Spleen (tissue), 11 donors: ENCODE data around the gene TRMT44. TPM values are rescaled to one million over a fixed set of nuclear protein-coding genes. Genes with fewer than 3 reads are reported as not detected.
A peak's percentile ranks its signal among the peaks of the same experiment; 100 is the strongest.

Experiments
- DNase-seq: peaks from one replicate; pipeline ENCODE4 v3.0.0-alpha.2; 2020
- H3K27ac ChIP-seq, 8 donors: fragments of 200-600 bp; sonication (generic) in 7 of 8; 1 replicate in 4 of 8; 2 replicates in 4 of 8; pipeline versions ENCODE4 v1.5.0 to v1.8.0; 2016 to 2021; ENCODE audit warnings: inconsistent platforms in 4 of 8, mild to moderate bottlenecking in 4 of 8, moderate library complexity in 1 of 8
- H3K27me3 ChIP-seq, 7 donors: fragments of 200-600 bp; sonication (generic) in 6 of 7; replicated peaks in 1 of 7; 1 replicate in 4 of 7; 2 replicates in 3 of 7; pipeline versions ENCODE4 v1.5.0 to v1.8.0; 2016 to 2021; ENCODE audit warnings: inconsistent platforms in 3 of 7, mild to moderate bottlenecking in 1 of 7
- H3K36me3 ChIP-seq, 6 donors: fragments of 200-600 bp; sonication (generic) in 5 of 6; 1 replicate in 4 of 6; 2 replicates in 2 of 6; pipeline versions ENCODE4 v1.5.0 to v1.8.0; 2016 to 2021; ENCODE audit warnings: inconsistent platforms in 2 of 6
- H3K4me1 ChIP-seq, 6 donors: fragments of 200-600 bp; sonication (generic) in 5 of 6; 1 replicate in 3 of 6; 2 replicates in 3 of 6; pipeline versions ENCODE4 v1.5.0 to v1.8.0; 2016 to 2021; ENCODE audit warnings: inconsistent platforms in 3 of 6
- H3K4me3 ChIP-seq, 8 donors: fragments of 200-600 bp; sonication (generic) in 7 of 8; 1 replicate in 4 of 8; 2 replicates in 4 of 8; pipeline versions ENCODE4 v1.5.0 to v1.8.0; 2016 to 2021; ENCODE audit warnings: inconsistent platforms in 4 of 8, mild to moderate bottlenecking in 4 of 8, moderate library complexity in 2 of 8
- H3K9me3 ChIP-seq, 8 donors: fragments of 200-600 bp; sonication (generic) in 7 of 8; 1 replicate in 4 of 8; 2 replicates in 4 of 8; pipeline versions ENCODE4 v1.5.0 to v1.8.0; 2016 to 2021; ENCODE audit warnings: inconsistent platforms in 4 of 8
- POLR2A ChIP-seq, 3 donors: fragments of 450-650 bp; IDR thresholded peaks; one replicate each; pipeline ENCODE4 v1.5.1; 2017; ENCODE audit warnings: antibody characterized with exemption in 3 of 3, mild to moderate bottlenecking in 1 of 3
- POLR2AphosphoS5 ChIP-seq, 3 donors: sonication (generic); formaldehyde crosslinking; IDR thresholded peaks; one replicate each; pipeline ENCODE4 v1.5.1; 2017; ENCODE audit warnings: antibody characterized with exemption in 3 of 3
- WGBS, 5 donors: extraction: QIAGEN DNeasy Blood & Tissue Kit in 3 of 5; methylation state at CpG; one replicate each; pipeline versions ENCODE4 v1.1.5 to v1.1.7; 2013 to 2018; 5-methylcytosine and 5-hydroxymethylcytosine counted together
- intact Hi-C: fragments of 100-400 bp; cut with DNase I; formaldehyde crosslinking; loops from one replicate; pipeline ENCODE4 v1.15.0; 2023; ENCODE audit warnings: low total_unique reads
- polyA plus RNA-seq, 3 donors: library from polyadenylated mRNA; stranded (reverse); fragments of 200-250 nt; gene quantifications; one replicate each; pipeline ENCODE4 v1.2.1, GENCODE V29; 2013
- total RNA-seq, 7 donors: library from RNA; depleted of rRNA in 3 of 7; stranded (reverse); fragments of >200 nt in 3 of 7; fragmentation: NEBNext Ultra II Directional in 4 of 7; extraction: Animal tissue kit (Norgen Biotek cat#: 25700) in 4 of 7; gene quantifications; one replicate each; pipeline versions ENCODE4 v1.1.0 to v1.2.1, GENCODE V29; 2016 to 2021
- TF ChIP-seq, protein P1 (sequence below), 11 experiments: fragments of 200-600 bp in 7 of 11; fragments of 450-650 bp in 4 of 11; sonication (generic) in 4 of 11; IDR thresholded peaks in 8 of 11; conservative IDR thresholded peaks in 3 of 11; 1 replicate in 7 of 11; 2 replicates in 4 of 11; pipeline versions ENCODE4 v1.4.0 to v1.8.0; 2016 to 2021; ENCODE audit warnings: antibody characterized with exemption in 11 of 11, inconsistent platforms in 4 of 11, mild to moderate bottlenecking in 1 of 11
- donor health status: healthy with polysubstance abuse.
- donor health status: DM: no; HTN: no; CAD: no; lungs with moderate emphysema.
- donor health status: DM: no; HTN: no; CAD: no.
- donor health status: Bipolar disorder and iron deficiency.
- donor health status: healthy.
- donor health status: DM: no; HTN: no; CAD: no.
- donor health status: DM: yes; HTN: yes; CAD: no.

The TRMT44 gene
- total and polyA plus RNA-seq, 10 donors: 5.7 to 28.3 (median 21.6) TPM

DNA sequence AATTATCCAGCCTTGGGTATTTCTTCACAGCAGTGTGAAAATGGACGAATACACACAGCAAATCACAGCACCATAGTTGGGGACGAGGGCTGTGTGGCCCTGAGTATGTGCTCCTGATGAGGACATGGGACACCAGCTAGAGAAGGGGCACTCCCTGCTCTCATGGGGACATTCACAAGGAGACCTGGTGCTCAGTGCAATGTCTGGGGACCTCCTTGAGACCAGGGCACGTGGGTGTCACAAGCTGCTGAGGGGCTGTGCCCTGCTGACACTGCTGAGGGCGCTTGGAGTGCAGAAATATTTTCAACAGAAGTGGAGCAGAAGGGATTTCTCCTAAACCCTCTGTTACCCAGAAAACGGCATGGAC is 65.4 kb downstream of the TRMT44 start:
- intact Hi-C loops: no loop called here
- peaks cover 0 to 5% (median 0%) of the 10 kb centered on the region in 6 donors for H3K4me1 ChIP-seq
- H3K9me3 ChIP-seq: peaks cover 0 to 6% (median 0%) of the 10 kb centered on the region in 8 donors
- no peaks in the 10 kb centered on the region for H3K36me3 ChIP-seq
- peak overlapping the region in 7 of 8 donors; percentile 52 to 74 (median 69) for H3K27ac ChIP-seq
- H3K4me3 ChIP-seq: no peak overlapping the region
- 54 to 77% (median 64%) methylated on average over 5 of the region's 5 CpGs for WGBS, 5 donors
- TF ChIP-seq POLR2A (IDR thresholded peaks at IDR 0.05): no peak
- TF ChIP-seq POLR2AphosphoS5 (IDR thresholded peaks at IDR 0.05): no peak
- TF ChIP-seq, protein P1, sequence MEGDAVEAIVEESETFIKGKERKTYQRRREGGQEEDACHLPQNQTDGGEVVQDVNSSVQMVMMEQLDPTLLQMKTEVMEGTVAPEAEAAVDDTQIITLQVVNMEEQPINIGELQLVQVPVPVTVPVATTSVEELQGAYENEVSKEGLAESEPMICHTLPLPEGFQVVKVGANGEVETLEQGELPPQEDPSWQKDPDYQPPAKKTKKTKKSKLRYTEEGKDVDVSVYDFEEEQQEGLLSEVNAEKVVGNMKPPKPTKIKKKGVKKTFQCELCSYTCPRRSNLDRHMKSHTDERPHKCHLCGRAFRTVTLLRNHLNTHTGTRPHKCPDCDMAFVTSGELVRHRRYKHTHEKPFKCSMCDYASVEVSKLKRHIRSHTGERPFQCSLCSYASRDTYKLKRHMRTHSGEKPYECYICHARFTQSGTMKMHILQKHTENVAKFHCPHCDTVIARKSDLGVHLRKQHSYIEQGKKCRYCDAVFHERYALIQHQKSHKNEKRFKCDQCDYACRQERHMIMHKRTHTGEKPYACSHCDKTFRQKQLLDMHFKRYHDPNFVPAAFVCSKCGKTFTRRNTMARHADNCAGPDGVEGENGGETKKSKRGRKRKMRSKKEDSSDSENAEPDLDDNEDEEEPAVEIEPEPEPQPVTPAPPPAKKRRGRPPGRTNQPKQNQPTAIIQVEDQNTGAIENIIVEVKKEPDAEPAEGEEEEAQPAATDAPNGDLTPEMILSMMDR (IDR thresholded peaks at IDR 0.05 in 8 of 11, conservative IDR thresholded peaks at IDR 0.05 in 3 of 11): no peak
- H3K27me3 ChIP-seq: no peaks in the 10 kb centered on the region
- DNase-seq: peak; percentile 27

DNA sequence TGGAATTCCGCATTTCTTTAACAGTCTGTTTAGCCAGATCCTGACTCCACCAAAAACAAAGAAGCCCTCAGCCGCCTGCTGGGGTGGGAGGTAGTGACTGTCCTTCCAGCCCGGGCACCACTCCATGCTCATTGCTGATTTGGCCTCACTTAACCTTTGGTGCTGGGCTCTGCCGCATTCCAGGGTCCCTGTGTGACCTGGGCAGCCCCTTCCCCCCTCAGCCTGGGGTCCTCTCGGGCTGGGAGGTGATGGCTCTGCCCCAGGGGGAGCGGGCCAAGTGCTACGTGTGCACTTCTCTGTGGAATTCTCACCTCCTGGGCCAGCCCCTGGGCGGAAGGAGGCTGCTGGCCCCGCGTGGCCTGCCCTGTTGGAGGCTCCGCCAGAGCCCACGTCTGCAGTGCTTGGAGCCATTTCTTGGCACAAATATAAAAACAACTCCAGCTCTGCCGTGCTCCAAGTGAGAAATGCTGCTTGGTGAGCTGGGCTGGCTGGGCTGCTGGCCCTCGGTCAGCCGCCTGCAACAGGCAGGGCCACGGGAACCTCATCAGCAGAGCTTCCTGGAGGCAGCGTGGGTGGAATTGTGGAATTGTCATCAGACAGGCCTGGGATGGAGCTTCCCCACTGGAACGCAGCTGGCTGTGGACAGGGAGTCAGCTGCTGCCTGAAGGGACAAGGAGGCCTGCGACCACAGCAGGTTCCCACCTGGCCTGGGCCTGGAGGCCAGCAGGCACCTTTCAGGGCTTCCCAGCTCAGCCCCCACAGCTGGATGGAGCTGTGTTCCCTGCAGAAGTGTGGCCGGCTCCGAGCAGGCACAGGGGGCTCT is 66.0 kb downstream of the TRMT44 start:
- H3K9me3 ChIP-seq: peaks cover 0 to 6% (median 0%) of the 10 kb centered on the region in 8 donors
- 54 to 66% (median 59%) methylated on average over 14 to 21 of the region's 21 CpGs for WGBS, 5 donors
- H3K4me1 ChIP-seq: peaks cover 0 to 5% (median 0%) of the 10 kb centered on the region in 6 donors
- H3K27me3 ChIP-seq: no peaks in the 10 kb centered on the region
- TF ChIP-seq, protein P1 (IDR thresholded peaks at IDR 0.05 in 8 of 11, conservative IDR thresholded peaks at IDR 0.05 in 3 of 11): no peak
- TF ChIP-seq POLR2AphosphoS5 (IDR thresholded peaks at IDR 0.05): peak in 2 of 3 donors; percentile 38 to 53
- peak; percentile 56 for DNase-seq
- H3K27ac ChIP-seq: peak overlapping the region in 7 of 8 donors; percentile 52 to 74 (median 69)
- intact Hi-C loops: no loop called here
- H3K36me3 ChIP-seq: no peaks in the 10 kb centered on the region
- H3K4me3 ChIP-seq: no peak overlapping the region

DNA sequence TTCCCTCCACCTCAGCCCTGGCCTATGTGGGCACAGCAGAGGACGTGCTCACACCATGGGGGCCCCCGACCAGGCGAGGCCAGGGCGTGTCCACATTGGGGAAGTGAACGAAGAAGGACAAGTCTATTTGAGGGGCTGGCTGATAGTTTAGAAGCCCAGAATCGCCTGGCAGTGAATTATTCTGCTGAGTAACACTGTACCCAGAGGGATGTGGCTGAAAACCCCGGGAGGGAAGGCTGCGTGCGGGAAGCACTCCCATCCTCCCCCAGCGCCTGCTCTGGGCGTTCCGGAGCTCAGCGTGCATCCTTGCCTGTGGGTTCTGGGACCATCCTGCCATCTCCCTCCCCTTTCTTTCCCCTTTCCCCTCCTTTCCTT is 66.6 kb downstream of the TRMT44 start:
- H3K27ac ChIP-seq: peak overlapping the region in 7 of 8 donors; percentile 52 to 74 (median 69)
- no peak for TF ChIP-seq POLR2A (IDR thresholded peaks at IDR 0.05)
- TF ChIP-seq, protein P1 (IDR thresholded peaks at IDR 0.05 in 8 of 11, conservative IDR thresholded peaks at IDR 0.05 in 3 of 11): no peak
- no peak for TF ChIP-seq POLR2AphosphoS5 (IDR thresholded peaks at IDR 0.05)
- intact Hi-C loops: no loop called here
- no peaks in the 10 kb centered on the region for H3K36me3 ChIP-seq
- peaks cover 0 to 5% (median 0%) of the 10 kb centered on the region in 6 donors for H3K4me1 ChIP-seq
- no peak overlapping the region for H3K4me3 ChIP-seq
- no peaks in the 10 kb centered on the region for H3K27me3 ChIP-seq
- WGBS, 5 donors: 57 to 76% (median 65%) methylated on average over 13 of the region's 13 CpGs
- H3K9me3 ChIP-seq: peaks cover 0 to 6% (median 0%) of the 10 kb centered on the region in 8 donors
- DNase-seq: peak; percentile 69

DNA sequence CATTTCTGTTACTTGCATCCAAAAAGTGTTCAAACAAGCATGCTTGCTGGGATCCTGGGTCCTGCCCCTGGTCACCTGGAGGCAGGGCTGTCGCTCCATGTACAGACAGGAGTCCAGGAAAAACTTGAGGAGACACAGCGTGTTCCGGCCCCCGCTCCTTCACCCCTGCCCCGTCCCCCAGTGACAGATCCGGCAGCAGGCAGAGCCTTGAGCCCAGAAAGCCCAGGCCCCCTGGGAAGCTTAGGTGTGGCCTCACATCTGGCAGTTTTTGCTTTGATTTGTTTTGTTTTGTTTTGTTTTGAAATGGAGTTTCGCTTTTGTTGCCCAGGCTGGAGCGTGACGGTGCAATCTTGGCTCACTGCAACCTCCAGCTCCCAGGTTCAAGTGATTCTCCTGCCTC is 67.0 kb downstream of the TRMT44 start:
- DNase-seq: peak; percentile 58
- Histone ChIP-seq H3K36me3 (no peaks in the 10 kb centered on the region), H3K27me3 (no peaks in the 10 kb centered on the region), H3K4me3 (no peak overlapping the region), H3K9me3 (peaks cover 0 to 1% (median 0%) of the 10 kb centered on the region in 8 donors), H3K4me1 (peaks cover 0 to 5% (median 0%) of the 10 kb centered on the region in 6 donors), H3K27ac (peak overlapping the region in 6 of 8 donors; percentile 54 to 74 (median 70))
- intact Hi-C loops: no loop called here
- TF ChIP-seq POLR2A (IDR thresholded peaks at IDR 0.05) (no peak), POLR2AphosphoS5 (IDR thresholded peaks at IDR 0.05) (no peak)
- TF ChIP-seq, protein P1 (IDR thresholded peaks at IDR 0.05 in 8 of 11, conservative IDR thresholded peaks at IDR 0.05 in 3 of 11): no peak
- WGBS, 5 donors: 87 to 97% (median 91%) methylated on average over 9 of the region's 9 CpGs
